Tibial artery (tissue), 4 donors: Measurements from ENCODE around the gene TTC7B.

Source experiments
- DNase-seq, 2 donors: peaks; one replicate each; pipeline ENCODE4 v3.0.0-alpha.2; 2019
- H3K27ac ChIP-seq, 2 donors: fragments of 200-600 bp; sonication (generic) in 1 of 2; 1 replicate in 1 of 2; 2 replicates in 1 of 2; pipeline ENCODE4 v1.5.1; 2018 to 2019; ENCODE audit warnings: mild to moderate bottlenecking in 1 of 2
- H3K27me3 ChIP-seq, 2 donors: fragments of 200-600 bp; sonication (generic) in 1 of 2; one replicate each; pipeline versions ENCODE4 v1.5.1 to v1.6.0; 2016 to 2019
- H3K36me3 ChIP-seq, 3 donors: fragments of 200-600 bp; sonication (generic) in 2 of 3; one replicate each; pipeline ENCODE4 v1.5.1; 2016 to 2019; ENCODE audit warnings: mild to moderate bottlenecking in 2 of 3
- H3K4me1 ChIP-seq, 4 donors: fragments of 200-600 bp; sonication (generic) in 2 of 4; 1 replicate in 3 of 4; 2 replicates in 1 of 4; pipeline ENCODE4 v1.5.1; 2016 to 2019
- H3K4me3 ChIP-seq, 2 donors: fragments of 200-600 bp; sonication (generic) in 1 of 2; 1 replicate in 1 of 2; 2 replicates in 1 of 2; pipeline ENCODE4 v1.5.1; 2018 to 2019; ENCODE audit warnings: mild to moderate bottlenecking in 2 of 2
- H3K9me3 ChIP-seq, 3 donors: fragments of 200-600 bp; sonication (generic) in 1 of 3; one replicate each; pipeline ENCODE4 v1.5.1; 2016 to 2019
- CTCF ChIP-seq, 2 experiments: fragments of 200-600 bp in 1 of 2; fragments of 450-650 bp in 1 of 2; IDR thresholded peaks; one replicate each; pipeline ENCODE4 v1.5.1; 2017 to 2019; ENCODE audit warnings: antibody characterized with exemption in 2 of 2, mild to moderate bottlenecking in 1 of 2, moderate library complexity in 1 of 2
- intact Hi-C: fragments of 100-400 bp; cut with DNase I; formaldehyde crosslinking; loops from one replicate; pipeline ENCODE4 v1.15.0; 2023; ENCODE audit warnings: low total_unique reads

The TTC7B gene

GRCh38 chr14:90626550-90626949 is 189.7 kb downstream of the TTC7B start:
- no peak overlapping the region for H3K4me3 ChIP-seq
- no peak for DNase-seq
- peaks cover 5 to 57% (median 38%) of the 10 kb centered on the region in 4 donors for H3K4me1 ChIP-seq
- TF ChIP-seq CTCF (IDR thresholded peaks at IDR 0.05), result no peak
- no peaks in the 10 kb centered on the region for H3K27me3 ChIP-seq
- no peaks in the 10 kb centered on the region for H3K9me3 ChIP-seq
- peak overlapping the region; percentile 53 to 61 for H3K27ac ChIP-seq
- H3K36me3 ChIP-seq, result no peaks in the 10 kb centered on the region
- intact Hi-C loops, result loop anchor here (10.0 kb wide), 1 partner anchor 48 kb away; no protein-coding TSS in a partner anchor

GRCh38 chr14:90625445-90625844 is 190.8 kb downstream of the TTC7B start:
- H3K36me3 ChIP-seq, result no peaks in the 10 kb centered on the region
- no peaks in the 10 kb centered on the region for H3K27me3 ChIP-seq
- TF ChIP-seq CTCF (IDR thresholded peaks at IDR 0.05), result no peak
- peaks cover 5 to 57% (median 38%) of the 10 kb centered on the region in 4 donors for H3K4me1 ChIP-seq
- no peaks in the 10 kb centered on the region for H3K9me3 ChIP-seq
- H3K4me3 ChIP-seq, result no peak overlapping the region
- no peak for DNase-seq
- H3K27ac ChIP-seq, result peak overlapping the region in 1 of 2 donors; percentile 33
- intact Hi-C loops, result loop anchor here (2.0 to 10.0 kb wide), 2 partner anchors 49 to 71 kb away; no protein-coding TSS in a partner anchor

GRCh38 chr14:90624732-90625400 is 191.4 kb downstream of the TTC7B start:
- no peak for DNase-seq
- H3K4me3 ChIP-seq, result no peak overlapping the region
- H3K9me3 ChIP-seq, result no peaks in the 10 kb centered on the region
- intact Hi-C loops, result loop anchor here (2.0 to 10.0 kb wide), 2 partner anchors 50 to 72 kb away; no protein-coding TSS in a partner anchor
- H3K27ac ChIP-seq, result peak overlapping the region; percentile 8 to 33
- no peaks in the 10 kb centered on the region for H3K27me3 ChIP-seq
- peaks cover 5 to 57% (median 38%) of the 10 kb centered on the region in 4 donors for H3K4me1 ChIP-seq
- TF ChIP-seq CTCF (IDR thresholded peaks at IDR 0.05), result no peak
- H3K36me3 ChIP-seq, result no peaks in the 10 kb centered on the region

- DNase-seq, result peak; percentile 42 to 73
- peak overlapping the region; percentile 8 to 33 for H3K27ac ChIP-seq
Observed at GRCh38 chr14:90624227-90624626, 192.0 kb downstream of the TTC7B start.

GRCh38 chr14:90621201-90621600 is 195.0 kb downstream of the TTC7B start:
- peaks cover 5 to 31% (median 15%) of the 10 kb centered on the region in 4 donors for H3K4me1 ChIP-seq
- TF ChIP-seq CTCF (IDR thresholded peaks at IDR 0.05), result no peak
- H3K36me3 ChIP-seq, result no peaks in the 10 kb centered on the region
- no peaks in the 10 kb centered on the region for H3K27me3 ChIP-seq
- intact Hi-C loops, result loop anchor here (10.0 kb wide), 1 partner anchor 54 kb away; no protein-coding TSS in a partner anchor
- DNase-seq, result no peak
- no peak overlapping the region for H3K4me3 ChIP-seq
- H3K9me3 ChIP-seq, result no peaks in the 10 kb centered on the region
- no peak overlapping the region for H3K27ac ChIP-seq

More at GRCh38 chr14:90624227-90624626, 192.0 kb downstream of the TTC7B start:
- intact Hi-C loops, result loop anchor here (2.0 to 10.0 kb wide), 2 partner anchors 51 to 73 kb away; no protein-coding TSS in a partner anchor
- TF ChIP-seq CTCF (IDR thresholded peaks at IDR 0.05), result no peak
- no peaks in the 10 kb centered on the region for H3K9me3 ChIP-seq
- H3K4me1 ChIP-seq, result peaks cover 5 to 51% (median 38%) of the 10 kb centered on the region in 4 donors
- no peaks in the 10 kb centered on the region for H3K36me3 ChIP-seq
- no peak overlapping the region for H3K4me3 ChIP-seq
- H3K27me3 ChIP-seq, result no peaks in the 10 kb centered on the region
